Activated T-cell treated with anti-CD3 and anti-CD28 coated beads, Interleukin-2, amount 50 U/mL, for 4 hours (primary cell): ENCODE results near the gene COP1. TPM values are rescaled to one million over a fixed set of nuclear protein-coding genes. Genes with fewer than 3 reads are reported as not detected.

Source experiments
- ATAC-seq, 2 donors: fragments of 200-7000 bp; cut with Tn5 transposase; one replicate each; pipeline ENCODE4 v1.10.0; 2021
- DNase-seq: peaks from one replicate; pipeline ENCODE4 v3.0.0-alpha.2; 2020
- H3K27me3 Mint-ChIP-seq: one replicate; pipeline ENCODE4 v1.8.0; 2021; ENCODE audit warnings: low read depth, mixed read lengths
- H3K36me3 Mint-ChIP-seq: one replicate; pipeline ENCODE4 v1.8.0; 2022; ENCODE audit warnings: mixed read lengths; ENCODE audit not compliant: insufficient read depth
- H3K4me1 Mint-ChIP-seq: one replicate; pipeline ENCODE4 v1.8.0; 2021; ENCODE audit warnings: low read depth, mixed read lengths
- H3K4me3 Mint-ChIP-seq: one replicate; pipeline ENCODE4 v1.8.0; 2021; ENCODE audit warnings: mild to moderate bottlenecking, moderate library complexity, mixed read lengths
- H3K9me3 Mint-ChIP-seq: one replicate; pipeline ENCODE4 v1.8.0; 2021; ENCODE audit warnings: mixed read lengths
- total RNA-seq, 3 donors: library from RNA; stranded (reverse); gene quantifications; one replicate each; pipeline ENCODE4 v1.2.1, GENCODE V29; 2021

Gene COP1
- total RNA-seq, 3 donors from 2014 or later, result 36.2 to 41.2 (median 39.3) TPM

DNA sequence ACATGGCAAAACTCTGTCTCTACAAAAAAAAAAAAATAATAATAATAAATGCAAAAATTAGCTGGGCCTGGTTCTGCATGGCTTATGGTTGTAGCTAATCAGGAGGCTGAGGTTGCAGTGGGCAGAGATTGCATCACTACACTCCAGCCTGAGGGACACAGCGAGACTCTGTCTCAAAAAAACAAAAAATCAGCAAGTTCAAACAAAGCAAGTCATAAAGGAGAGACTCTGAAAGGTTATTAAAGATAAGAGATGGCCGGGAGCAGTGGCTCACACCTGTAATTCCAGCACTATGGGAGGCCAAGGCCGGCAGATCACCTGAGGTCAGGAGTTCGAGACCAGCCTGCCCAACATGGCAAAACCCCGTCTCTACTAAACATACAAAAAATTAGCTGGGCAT lies 28.8 kb downstream of the COP1 start:
- Mint-ChIP-seq H3K4me3 (no peak overlapping the region), H3K27me3 (no peaks in the 10 kb centered on the region), H3K36me3 (peaks cover 37% of the 10 kb centered on the region), H3K4me1 (peaks cover 44% of the 10 kb centered on the region), H3K9me3 (no peaks in the 10 kb centered on the region)
- ATAC-seq (no peak), DNase-seq (no peak)

DNA sequence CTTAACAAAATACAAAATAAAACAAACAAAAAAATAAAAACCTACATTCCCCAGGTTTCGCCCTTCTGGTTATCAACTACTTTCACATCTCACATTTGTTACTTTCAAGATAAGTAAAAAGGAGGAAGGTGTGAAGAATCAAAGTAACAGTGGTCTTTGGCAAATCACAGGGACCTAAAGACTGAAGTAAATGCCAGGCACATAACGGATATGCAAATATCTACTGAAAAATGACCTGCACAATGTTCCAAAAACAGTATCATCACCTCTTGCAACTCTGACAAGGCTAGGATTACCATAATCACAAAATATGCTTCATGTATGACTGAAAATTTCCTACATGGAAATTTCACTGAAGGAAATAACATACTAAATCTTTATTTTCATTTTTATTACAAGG lies 29.3 kb downstream of the COP1 start:
- DNase-seq, result no peak
- no peaks in the 10 kb centered on the region for H3K27me3 Mint-ChIP-seq
- H3K36me3 Mint-ChIP-seq, result peaks cover 38% of the 10 kb centered on the region
- H3K9me3 Mint-ChIP-seq, result no peaks in the 10 kb centered on the region
- no peak overlapping the region for H3K4me3 Mint-ChIP-seq
- ATAC-seq, result peak; percentile 82 to 89
- H3K4me1 Mint-ChIP-seq, result peaks cover 44% of the 10 kb centered on the region

DNA sequence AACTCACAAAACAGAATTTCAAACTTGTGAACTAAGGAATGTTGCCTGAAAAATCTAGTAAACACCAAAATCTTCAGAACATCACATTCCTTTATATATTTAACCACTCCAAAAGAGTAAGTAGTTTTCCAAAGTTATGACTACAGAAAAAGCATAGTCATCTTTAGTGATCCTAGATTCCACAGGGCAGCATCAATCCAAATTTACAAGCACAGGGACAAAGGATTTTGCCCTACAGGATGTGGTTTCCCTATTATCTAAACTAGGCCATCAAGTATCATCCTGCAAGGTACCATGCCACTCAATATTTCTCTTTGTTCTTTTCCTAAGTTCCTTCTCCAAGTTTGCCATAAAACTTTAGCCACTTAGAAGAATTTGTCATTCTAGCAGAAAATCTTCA lies 33.0 kb downstream of the COP1 start:
- no peaks in the 10 kb centered on the region for H3K27me3 Mint-ChIP-seq
- H3K9me3 Mint-ChIP-seq, result no peaks in the 10 kb centered on the region
- DNase-seq (no peak), ATAC-seq (no peak)
- H3K36me3 Mint-ChIP-seq, result peaks cover 41% of the 10 kb centered on the region
- H3K4me1 Mint-ChIP-seq, result peaks cover 37% of the 10 kb centered on the region
- H3K4me3 Mint-ChIP-seq, result no peak overlapping the region

DNA sequence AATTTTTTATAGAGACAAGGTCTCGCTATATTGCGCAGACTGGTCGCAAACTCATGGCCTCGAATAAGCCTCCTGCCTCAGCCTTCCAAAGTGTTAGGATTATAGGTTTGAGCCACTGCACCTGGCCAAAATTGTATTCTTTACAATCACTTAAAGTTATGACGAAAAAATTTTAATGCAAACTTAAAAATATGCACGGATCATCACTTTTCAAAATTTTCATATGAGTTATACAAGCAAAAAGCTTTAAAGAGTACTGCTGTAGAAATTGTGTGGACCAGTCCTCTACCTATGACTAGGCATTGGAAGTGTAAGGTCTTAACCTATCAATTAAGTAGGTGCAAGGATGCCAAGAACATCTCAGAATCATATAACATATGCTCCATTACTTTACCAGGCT lies 34.9 kb downstream of the COP1 start:
- no peak overlapping the region for H3K4me3 Mint-ChIP-seq
- H3K9me3 Mint-ChIP-seq, result no peaks in the 10 kb centered on the region
- peaks cover 40% of the 10 kb centered on the region for H3K36me3 Mint-ChIP-seq
- H3K4me1 Mint-ChIP-seq, result peaks cover 23% of the 10 kb centered on the region
- ATAC-seq (no peak), DNase-seq (no peak)
- H3K27me3 Mint-ChIP-seq, result no peaks in the 10 kb centered on the region

DNA sequence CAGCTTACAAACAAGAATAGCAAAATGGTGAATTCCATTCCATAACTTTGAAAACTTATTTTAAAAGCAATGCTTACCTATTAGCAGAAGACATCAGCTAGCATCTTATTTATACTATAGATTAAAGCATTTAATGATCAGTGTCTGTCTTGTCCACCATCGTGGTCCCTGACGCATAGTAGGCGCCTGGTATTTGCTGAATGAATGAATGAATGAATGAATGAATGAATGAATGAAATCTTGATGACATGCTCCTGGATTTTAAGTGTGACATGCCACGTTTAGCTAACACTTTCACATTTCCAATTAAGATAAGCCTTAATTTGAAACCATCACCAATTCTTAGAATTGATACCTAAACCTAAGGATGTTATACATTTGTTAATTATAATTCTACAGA lies 39.9 kb downstream of the COP1 start:
- H3K9me3 Mint-ChIP-seq, result no peaks in the 10 kb centered on the region
- peaks cover 37% of the 10 kb centered on the region for H3K36me3 Mint-ChIP-seq
- H3K27me3 Mint-ChIP-seq, result no peaks in the 10 kb centered on the region
- no peak for ATAC-seq
- DNase-seq, result no peak
- peaks cover 22% of the 10 kb centered on the region for H3K4me1 Mint-ChIP-seq
- no peak overlapping the region for H3K4me3 Mint-ChIP-seq

DNA sequence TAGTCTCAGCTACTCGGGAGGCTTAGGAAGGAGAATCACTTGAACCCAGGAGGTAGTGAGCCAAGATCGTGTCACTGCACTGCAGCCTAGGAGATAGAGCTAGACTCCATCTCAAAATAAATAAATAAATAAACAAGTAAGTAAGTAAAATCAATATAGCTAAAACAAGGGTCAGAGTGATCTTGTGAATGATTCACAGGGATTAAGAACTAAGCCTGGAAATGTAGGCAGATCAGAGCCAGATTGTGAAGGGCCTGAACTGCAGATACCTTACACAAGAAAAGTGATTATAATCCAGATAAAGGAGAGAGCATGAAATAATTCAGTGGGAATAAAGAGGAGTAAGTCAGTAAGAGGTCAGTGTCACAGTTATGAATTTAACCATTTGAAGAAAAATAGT lies 41.5 kb downstream of the COP1 start:
- ATAC-seq (no peak), DNase-seq (no peak)
- no peak overlapping the region for H3K4me3 Mint-ChIP-seq
- no peaks in the 10 kb centered on the region for H3K27me3 Mint-ChIP-seq
- H3K9me3 Mint-ChIP-seq, result no peaks in the 10 kb centered on the region
- H3K36me3 Mint-ChIP-seq, result peaks cover 38% of the 10 kb centered on the region
- peaks cover 31% of the 10 kb centered on the region for H3K4me1 Mint-ChIP-seq

DNA sequence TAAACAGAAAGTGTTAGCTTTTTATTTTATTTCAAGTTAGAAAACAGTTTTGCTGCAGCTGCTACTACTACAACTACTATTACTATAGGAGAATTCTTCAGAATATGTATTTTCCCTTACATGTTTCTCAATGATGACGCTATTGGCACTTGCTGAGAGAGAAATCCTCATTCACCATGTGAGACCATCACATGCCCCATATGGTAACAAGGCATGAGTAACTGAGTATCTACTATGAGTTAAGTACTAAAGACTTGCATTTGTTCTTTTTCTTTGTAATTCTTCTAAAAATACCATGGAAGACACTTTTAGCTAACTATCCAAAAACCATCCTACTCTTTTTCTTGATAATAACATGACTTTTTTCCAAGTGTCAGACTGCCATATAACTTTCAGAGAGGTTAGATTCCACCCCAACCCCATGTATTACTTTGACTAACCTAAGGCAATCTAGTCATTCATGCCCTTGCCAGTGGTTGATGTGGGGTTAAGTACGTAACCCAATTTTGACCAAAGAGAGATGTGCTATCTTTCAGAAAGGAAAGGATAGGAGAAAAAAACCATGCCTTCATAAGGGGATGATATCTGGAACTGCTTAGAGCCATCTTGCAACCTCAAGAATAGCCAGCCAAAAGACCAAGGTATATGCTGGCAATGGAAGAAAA lies 42.9 kb downstream of the COP1 start:
- H3K36me3 Mint-ChIP-seq, result peaks cover 40% of the 10 kb centered on the region

DNA sequence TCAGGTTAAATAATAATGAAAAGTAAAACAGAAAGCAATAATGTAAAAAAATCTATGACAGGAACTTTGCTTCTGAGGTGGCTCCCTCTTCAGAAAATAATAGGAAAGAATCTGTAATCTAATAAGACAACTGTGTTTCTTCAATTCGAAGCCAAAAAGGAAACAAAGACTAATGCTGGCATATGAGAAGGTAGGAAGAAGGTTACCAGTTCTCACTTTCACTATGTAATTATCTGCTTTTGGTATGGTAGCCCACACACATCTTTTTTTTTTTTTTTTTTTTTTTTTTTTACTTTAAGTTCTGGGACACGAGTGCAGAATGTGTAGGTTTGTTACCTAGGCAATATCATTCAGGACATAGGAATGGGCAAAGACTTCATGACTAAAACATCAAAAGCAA lies 47.1 kb downstream of the COP1 start:
- Mint-ChIP-seq H3K4me1 (peaks cover 46% of the 10 kb centered on the region), H3K9me3 (peaks cover 18% of the 10 kb centered on the region), H3K36me3 (peaks cover 62% of the 10 kb centered on the region), H3K4me3 (peak overlapping the region; percentile 35), H3K27me3 (no peaks in the 10 kb centered on the region)
- ATAC-seq, result peak; percentile 71 to 74
- no peak for DNase-seq

More for the DNA sequence above, 42.9 kb downstream of the COP1 start:
- ATAC-seq (peak; percentile 58 to 72), DNase-seq (no peak)
- Mint-ChIP-seq H3K9me3 (no peaks in the 10 kb centered on the region), H3K27me3 (no peaks in the 10 kb centered on the region), H3K4me1 (peaks cover 41% of the 10 kb centered on the region), H3K4me3 (no peak overlapping the region)

DNA sequence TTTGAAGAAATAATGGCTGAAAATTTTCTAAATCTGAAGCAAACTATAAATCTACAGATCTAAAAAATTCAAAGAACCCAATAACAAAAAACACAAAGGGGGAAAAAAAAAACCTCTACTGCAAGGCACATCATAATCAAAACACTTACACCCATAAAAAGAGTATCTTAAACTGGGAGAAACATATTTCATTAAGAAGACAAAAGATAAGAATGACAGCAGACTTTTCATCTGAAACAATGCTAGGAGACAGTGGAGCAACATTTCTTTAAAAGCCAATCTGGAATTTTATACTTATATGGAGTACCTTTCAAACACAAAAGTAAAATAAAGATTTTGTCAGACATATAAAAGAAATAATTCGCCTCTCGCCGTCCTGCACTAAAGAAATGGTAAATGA lies 49.1 kb downstream of the COP1 start:
- ATAC-seq (no peak), DNase-seq (no peak)
- peaks cover 68% of the 10 kb centered on the region for H3K36me3 Mint-ChIP-seq
- peaks cover 18% of the 10 kb centered on the region for H3K9me3 Mint-ChIP-seq
- H3K27me3 Mint-ChIP-seq, result no peaks in the 10 kb centered on the region
- H3K4me1 Mint-ChIP-seq, result peaks cover 34% of the 10 kb centered on the region
- no peak overlapping the region for H3K4me3 Mint-ChIP-seq

DNA sequence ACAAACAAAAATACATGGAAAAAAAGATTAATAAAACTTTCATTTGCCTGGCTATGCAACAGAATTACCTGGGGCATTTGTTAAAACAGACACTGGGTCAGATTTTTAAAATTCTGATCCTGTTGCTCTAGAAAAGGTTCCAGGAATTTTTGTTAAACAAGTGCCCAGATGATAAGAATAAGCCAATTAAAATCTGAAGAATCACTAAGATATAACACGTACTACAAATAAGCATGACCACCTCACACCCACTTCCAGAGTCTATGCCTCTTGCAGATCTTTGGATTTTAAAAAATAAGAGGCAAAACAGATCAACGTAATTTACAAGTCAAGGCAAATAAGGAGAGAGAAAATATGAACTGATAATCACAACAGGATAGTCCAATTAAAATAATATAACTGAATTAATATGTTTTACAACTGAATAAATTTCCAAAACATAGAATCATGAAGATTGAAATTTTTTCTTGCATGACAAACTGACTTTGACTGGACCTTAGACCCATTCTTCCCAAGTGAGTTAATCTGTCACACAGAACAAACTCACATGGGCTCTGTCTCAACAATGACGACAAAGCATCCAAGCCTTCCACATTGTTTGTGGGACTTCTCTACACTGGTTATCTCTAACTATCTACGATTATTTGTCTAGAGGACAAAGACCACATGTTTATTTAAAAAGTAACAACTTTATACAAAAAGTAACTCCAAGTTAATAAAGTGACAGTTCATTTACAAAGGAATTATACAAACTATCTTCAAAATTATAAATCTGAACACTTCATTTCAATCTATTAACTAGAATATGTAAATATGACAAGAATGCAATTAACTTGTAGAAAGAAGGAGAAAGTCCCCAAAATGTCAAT lies 56.9 kb downstream of the COP1 start:
- Mint-ChIP-seq H3K4me3 (no peak overlapping the region), H3K4me1 (peaks cover 9% of the 10 kb centered on the region), H3K27me3 (no peaks in the 10 kb centered on the region), H3K36me3 (peaks cover 57% of the 10 kb centered on the region), H3K9me3 (peaks cover 3% of the 10 kb centered on the region)
- DNase-seq, result no peak
- ATAC-seq, result no peak

DNA sequence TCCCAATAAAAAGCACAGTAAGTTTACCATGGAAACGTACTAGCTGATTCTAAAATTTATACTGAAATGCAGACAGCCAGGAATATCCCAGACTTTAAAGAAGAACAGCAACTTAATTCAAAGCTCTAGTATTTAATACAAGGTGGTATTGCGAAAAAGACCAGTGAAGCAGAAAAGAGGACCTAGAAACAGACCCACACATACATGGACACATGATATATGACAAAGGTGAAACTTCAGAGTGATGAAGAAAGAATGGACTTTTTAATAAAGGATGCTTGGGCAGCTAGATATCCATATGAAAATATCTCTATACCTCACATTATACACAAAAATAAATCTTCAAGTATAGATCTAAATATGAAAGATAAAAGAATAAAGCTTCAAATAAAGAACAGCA lies 62.6 kb downstream of the COP1 start:
- H3K4me3 Mint-ChIP-seq, result no peak overlapping the region
- H3K27me3 Mint-ChIP-seq, result no peaks in the 10 kb centered on the region
- peaks cover 56% of the 10 kb centered on the region for H3K36me3 Mint-ChIP-seq
- DNase-seq, result no peak
- peaks cover 3% of the 10 kb centered on the region for H3K9me3 Mint-ChIP-seq
- ATAC-seq, result no peak
- peaks cover 27% of the 10 kb centered on the region for H3K4me1 Mint-ChIP-seq

DNA sequence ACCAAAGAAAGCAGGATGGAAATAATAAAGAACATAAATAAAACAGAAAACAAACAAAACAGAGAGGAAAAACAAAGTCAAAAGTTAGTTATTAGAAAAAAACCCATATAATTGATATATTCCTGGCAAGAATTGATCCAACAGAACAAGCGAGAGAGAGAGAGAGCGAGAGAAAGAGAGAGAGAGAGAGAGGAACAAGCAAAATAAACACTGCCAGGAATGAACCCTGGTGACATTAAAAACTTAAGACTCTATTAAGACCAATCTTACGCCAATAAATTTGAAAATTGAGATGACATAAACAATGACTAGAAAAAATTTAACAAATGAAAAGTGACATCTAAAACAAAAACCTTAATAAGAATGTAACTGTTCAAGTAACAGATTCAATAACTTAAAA lies 64.1 kb downstream of the COP1 start:
- ATAC-seq, result no peak
- peaks cover 3% of the 10 kb centered on the region for H3K9me3 Mint-ChIP-seq
- peaks cover 42% of the 10 kb centered on the region for H3K4me1 Mint-ChIP-seq
- no peak for DNase-seq
- H3K4me3 Mint-ChIP-seq, result no peak overlapping the region
- no peaks in the 10 kb centered on the region for H3K27me3 Mint-ChIP-seq
- H3K36me3 Mint-ChIP-seq, result peaks cover 62% of the 10 kb centered on the region

DNA sequence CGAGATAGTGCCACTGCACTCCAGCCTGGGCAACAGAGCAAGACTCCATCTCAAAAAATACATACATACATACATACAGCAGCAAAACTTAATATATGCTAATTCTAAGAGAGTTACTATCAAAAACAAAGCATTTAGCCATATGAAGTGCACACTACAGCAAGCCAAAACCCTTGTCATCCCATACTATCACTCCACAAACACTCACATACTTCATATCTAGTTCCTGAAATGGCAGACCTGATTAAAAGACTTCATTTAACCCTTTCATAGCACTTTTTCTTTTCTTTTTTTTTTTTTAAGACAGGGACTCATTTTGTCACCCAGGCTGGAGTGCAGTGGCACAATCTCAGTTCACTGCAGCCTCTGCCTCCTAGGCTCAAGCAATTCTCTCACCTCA lies 65.6 kb downstream of the COP1 start:
- no peak overlapping the region for H3K4me3 Mint-ChIP-seq
- H3K9me3 Mint-ChIP-seq, result peaks cover 3% of the 10 kb centered on the region
- ATAC-seq (no peak), DNase-seq (no peak)
- H3K4me1 Mint-ChIP-seq, result peaks cover 48% of the 10 kb centered on the region
- no peaks in the 10 kb centered on the region for H3K27me3 Mint-ChIP-seq
- peaks cover 49% of the 10 kb centered on the region for H3K36me3 Mint-ChIP-seq

DNA sequence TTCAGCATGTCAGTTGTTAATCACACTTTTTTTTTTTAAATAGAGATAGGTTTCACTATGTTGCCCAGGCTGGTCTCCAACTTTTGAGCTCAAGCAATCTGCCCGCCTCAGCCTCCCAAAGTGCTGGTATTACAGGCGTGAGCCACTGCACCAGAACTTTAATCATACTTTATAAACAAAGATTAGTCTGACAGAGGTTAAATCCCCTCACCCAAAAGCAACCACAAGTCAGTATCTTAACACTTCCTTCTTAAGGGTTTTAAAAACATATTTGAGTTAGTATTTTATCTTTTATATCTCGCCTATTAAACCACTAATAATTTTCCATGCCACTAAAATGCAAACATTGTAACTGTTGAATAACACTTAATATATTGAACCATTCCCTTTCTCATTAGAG lies 70.2 kb downstream of the COP1 start:
- peaks cover 35% of the 10 kb centered on the region for H3K4me1 Mint-ChIP-seq
- H3K36me3 Mint-ChIP-seq, result peaks cover 44% of the 10 kb centered on the region
- H3K27me3 Mint-ChIP-seq, result no peaks in the 10 kb centered on the region
- no peak for DNase-seq
- no peak overlapping the region for H3K4me3 Mint-ChIP-seq
- no peak for ATAC-seq
- no peaks in the 10 kb centered on the region for H3K9me3 Mint-ChIP-seq

DNA sequence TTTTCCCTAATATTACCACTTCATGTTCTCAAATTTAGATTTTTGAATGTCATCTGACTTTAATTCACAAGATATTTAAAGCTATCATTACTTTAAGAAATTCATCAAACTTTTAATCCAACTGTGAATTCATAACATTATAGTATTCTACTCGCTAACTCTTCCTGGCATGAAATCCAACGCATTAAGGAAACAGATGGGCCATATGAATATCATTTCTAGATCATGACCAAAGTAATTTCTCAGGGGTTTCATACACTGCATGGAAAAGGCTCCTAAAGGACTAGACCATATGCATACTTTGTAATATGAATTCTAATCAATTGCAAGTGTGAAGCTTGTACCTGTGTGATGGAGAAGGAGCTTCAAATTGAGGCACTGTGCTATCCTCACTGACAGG lies 72.4 kb downstream of the COP1 start:
- Mint-ChIP-seq H3K9me3 (no peaks in the 10 kb centered on the region), H3K27me3 (no peaks in the 10 kb centered on the region)
- ATAC-seq, result no peak

More for the DNA sequence above, 72.4 kb downstream of the COP1 start:
- Mint-ChIP-seq H3K36me3 (peaks cover 36% of the 10 kb centered on the region), H3K4me3 (no peak overlapping the region), H3K4me1 (peaks cover 28% of the 10 kb centered on the region)
- no peak for DNase-seq
